ENCODE data around the gene VAV2.

DNA sequence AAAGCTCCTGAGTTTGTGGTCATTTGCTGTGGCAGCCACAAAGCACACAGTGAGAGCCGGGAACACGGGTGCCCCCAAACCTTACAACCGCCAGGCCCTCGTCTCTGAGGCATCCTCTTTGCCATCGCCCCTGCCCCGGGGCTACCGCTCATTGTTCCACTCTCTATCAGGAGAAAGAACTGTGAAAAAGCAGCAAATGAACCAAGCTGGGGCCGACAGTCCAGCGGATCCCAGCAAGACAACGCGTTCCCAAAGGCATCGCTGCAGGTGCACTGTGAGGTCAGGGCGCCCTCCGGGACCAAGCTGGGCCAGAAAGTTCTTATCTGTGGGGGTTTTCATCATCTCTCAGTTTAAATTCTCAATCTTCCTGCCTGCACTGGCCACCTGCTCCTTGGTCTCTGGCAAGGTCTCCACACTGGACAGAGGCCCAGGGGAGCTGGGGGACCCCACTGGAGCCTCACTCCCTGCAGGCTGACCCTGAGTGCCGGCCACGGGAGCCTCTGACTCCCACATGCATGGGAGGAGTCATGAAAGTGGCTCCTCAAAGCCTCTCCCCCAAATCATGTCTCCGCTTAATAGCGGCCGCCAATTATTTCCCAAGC is 32.1 kb downstream of the VAV2 start:
- no peak for TF ChIP-seq TAF1 (IDR thresholded peaks at IDR 0.05; ENCODE audit: borderline replicate concordance, low read depth, low read length)
- TF ChIP-seq TCF12 (IDR thresholded peaks at IDR 0.05): no peak
- TF ChIP-seq NRF1 (IDR thresholded peaks at IDR 0.05; ENCODE audit: low read depth, low read length): no peak
- no peak for TF ChIP-seq RAD21 (IDR thresholded peaks at IDR 0.05; ENCODE audit: low read length)
- no peak for TF ChIP-seq CHD2 (IDR thresholded peaks at IDR 0.05; ENCODE audit: low read length, partially characterized antibody)

Measured in SK-N-SH (cell line).